Mesendoderm (in vitro differentiated cells): ENCODE results near the gene NT5DC3.

Source experiments
- DNase-seq: peaks from one replicate; pipeline ENCODE4 v3.0.0; 2013
- H2AK5ac ChIP-seq: 2 replicates; pipeline ENCODE4 v1.6.1; 2013; ENCODE audit warnings: low read length, inconsistent platforms
- H2BK120ac ChIP-seq: 2 replicates; pipeline ENCODE4 v1.6.1; 2013; ENCODE audit warnings: low read depth, mild to moderate bottlenecking, low read length, moderate library complexity, mixed read lengths
- H2BK15ac ChIP-seq: replicated peaks from 2 replicates; pipeline ENCODE4 v1.6.1; 2013; ENCODE audit warnings: low read depth, mild to moderate bottlenecking, moderate library complexity
- H2BK5ac ChIP-seq: 2 replicates; pipeline ENCODE4 v1.6.1; 2013; ENCODE audit warnings: low read length, inconsistent platforms
- H3K18ac ChIP-seq: 2 replicates; pipeline ENCODE4 v1.6.1; 2013; ENCODE audit warnings: mild to moderate bottlenecking, low read length, mixed read lengths
- H3K23ac ChIP-seq: one replicate; pipeline ENCODE4 v1.6.1; 2013; ENCODE audit warnings: low read length
- H3K27ac ChIP-seq: 2 replicates; pipeline ENCODE4 v1.5.1; 2013; ENCODE audit warnings: low read depth, mild to moderate bottlenecking, inconsistent platforms, low read length, moderate library complexity
- H3K27me3 ChIP-seq: 2 replicates; pipeline ENCODE4 v1.6.1; 2013; ENCODE audit warnings: low read length, control low read depth, mild to moderate bottlenecking, inconsistent platforms; ENCODE audit not compliant: insufficient read depth, poor library complexity
- H3K36me3 ChIP-seq: 2 replicates; pipeline ENCODE4 v1.6.1; 2013; ENCODE audit warnings: low read length, inconsistent platforms; ENCODE audit not compliant: control insufficient read depth, insufficient read depth
- H3K4ac ChIP-seq: one replicate; pipeline ENCODE4 v1.6.1; 2013; ENCODE audit warnings: low read depth, mild to moderate bottlenecking, low read length, moderate library complexity
- H3K4me1 ChIP-seq: 2 replicates; pipeline ENCODE4 v1.6.1; 2013; ENCODE audit warnings: low read depth, low read length, inconsistent platforms; ENCODE audit not compliant: control insufficient read depth
- H3K4me2 ChIP-seq: 2 replicates; pipeline ENCODE4 v1.6.1; 2013; ENCODE audit warnings: low read length
- H3K4me3 ChIP-seq: 2 replicates; pipeline ENCODE4 v1.5.1; 2013; ENCODE audit warnings: mild to moderate bottlenecking, low read length
- H3K56ac ChIP-seq: one replicate; pipeline ENCODE4 v1.6.1; 2013; ENCODE audit warnings: low read length
- H3K79me1 ChIP-seq: 2 replicates; pipeline ENCODE4 v1.6.1; 2013; ENCODE audit warnings: low read length, inconsistent platforms
- H3K79me2 ChIP-seq: 2 replicates; pipeline ENCODE4 v1.6.1; 2013; ENCODE audit warnings: mild to moderate bottlenecking, low read length; ENCODE audit not compliant: control insufficient read depth, insufficient read depth
- H3K9ac ChIP-seq: 2 replicates; pipeline ENCODE4 v1.6.1; 2013; ENCODE audit warnings: low read length, inconsistent platforms
- H4K5ac ChIP-seq: one replicate; pipeline ENCODE4 v1.6.1; 2013; ENCODE audit warnings: low read length
- H4K8ac ChIP-seq: one replicate; pipeline ENCODE4 v1.6.1; 2013; ENCODE audit warnings: low read depth, mild to moderate bottlenecking, control low read depth, low read length, moderate library complexity
- WGBS: extraction: QIAGEN DNeasy Blood & Tissue Kit; methylation state at CpG from one replicate; pipeline ENCODE4 v1.1.7; 2013; ENCODE audit warnings: low lambda C conversion rate, missing lambda C conversion rate; ENCODE audit not compliant: insufficient coverage; ENCODE audit errors: extremely low coverage; 5-methylcytosine and 5-hydroxymethylcytosine counted together

Gene NT5DC3

DNA sequence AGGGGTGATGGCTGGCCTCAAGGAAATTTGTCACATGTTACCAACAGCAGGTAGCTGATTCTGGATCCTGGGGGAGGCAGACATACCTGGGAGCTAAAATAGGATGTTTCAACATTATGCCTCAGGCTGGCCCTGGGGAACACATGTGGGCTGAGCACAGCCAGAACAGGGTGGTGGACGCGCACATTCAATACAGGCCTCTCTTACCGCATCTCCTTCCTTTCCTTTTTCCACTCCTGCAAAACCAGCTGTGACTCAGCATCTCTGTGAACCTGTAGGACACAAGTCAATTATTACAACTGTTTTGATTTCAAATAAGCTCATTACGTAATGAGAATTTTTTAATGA lies 61.0 kb downstream of the NT5DC3 start:
- no peak overlapping the region for H3K56ac ChIP-seq
- no peak overlapping the region for H3K18ac ChIP-seq
- H3K4ac ChIP-seq, result no peak overlapping the region
- no peak overlapping the region for H2BK15ac ChIP-seq
- no peaks in the 10 kb centered on the region for H3K79me2 ChIP-seq
- H3K27ac ChIP-seq, result no peak overlapping the region
- no CpG with 5 or more reads among the region's 4 CpGs for WGBS
- H3K9ac ChIP-seq, result no peak overlapping the region
- no peaks in the 10 kb centered on the region for H3K27me3 ChIP-seq
- no peak overlapping the region for H2BK120ac ChIP-seq
- no peak overlapping the region for H4K5ac ChIP-seq
- no peak overlapping the region for H2BK5ac ChIP-seq
- H3K23ac ChIP-seq, result no peak overlapping the region
- peaks cover 10% of the 10 kb centered on the region for H3K36me3 ChIP-seq
- no peak for DNase-seq
- no peak overlapping the region for H4K8ac ChIP-seq
- H3K4me1 ChIP-seq, result no peaks in the 10 kb centered on the region
- no peaks in the 10 kb centered on the region for H3K79me1 ChIP-seq
- no peak overlapping the region for H2AK5ac ChIP-seq
- H3K4me3 ChIP-seq, result no peak overlapping the region
- no peak overlapping the region for H3K4me2 ChIP-seq

DNA sequence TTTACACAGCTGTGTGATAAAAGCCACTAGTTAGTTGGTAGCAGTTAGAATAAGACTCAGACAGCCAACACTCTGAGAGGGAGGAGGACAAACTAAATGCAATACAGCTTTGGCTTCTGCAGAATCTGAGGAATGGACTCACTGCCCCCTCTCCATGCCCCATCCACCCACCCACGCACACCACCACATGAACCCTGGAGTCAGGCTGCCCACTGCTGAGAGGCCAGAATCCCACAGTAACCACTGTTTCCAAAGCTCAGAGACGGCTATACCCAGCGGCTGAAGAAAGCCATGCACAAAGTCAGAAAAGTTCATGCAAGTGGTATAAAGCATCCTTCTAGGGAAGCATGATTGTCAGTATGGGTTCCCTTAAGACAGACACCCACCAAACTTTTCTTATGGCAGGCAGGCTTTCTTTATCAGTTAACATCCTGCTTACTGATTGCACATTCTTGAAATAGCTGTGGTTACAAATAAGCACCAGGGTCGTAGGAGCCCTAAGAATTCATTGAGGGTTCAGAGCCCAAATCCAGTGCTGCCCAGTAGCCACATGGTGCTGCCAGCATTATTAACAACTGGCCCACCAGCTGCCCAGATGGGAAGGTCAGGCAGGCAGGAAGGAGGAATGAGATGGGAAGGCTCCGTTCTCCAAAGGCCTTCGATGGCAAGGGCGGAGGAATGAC lies 61.5 kb downstream of the NT5DC3 start:
- Histone ChIP-seq H2AK5ac (no peak overlapping the region), H2BK15ac (no peak overlapping the region), H3K23ac (no peak overlapping the region), H3K79me2 (no peaks in the 10 kb centered on the region), H2BK5ac (no peak overlapping the region), H3K18ac (no peak overlapping the region), H3K4me2 (no peak overlapping the region), H3K27ac (no peak overlapping the region), H4K5ac (no peak overlapping the region), H3K4ac (no peak overlapping the region), H3K79me1 (no peaks in the 10 kb centered on the region), H3K36me3 (peaks cover 10% of the 10 kb centered on the region), H3K4me3 (no peak overlapping the region), H3K9ac (no peak overlapping the region), H3K56ac (no peak overlapping the region), H4K8ac (no peak overlapping the region), H3K4me1 (no peaks in the 10 kb centered on the region), H2BK120ac (no peak overlapping the region), H3K27me3 (no peaks in the 10 kb centered on the region)
- no CpG with 5 or more reads among the region's 7 CpGs for WGBS
- DNase-seq, result peak; percentile 79

DNA sequence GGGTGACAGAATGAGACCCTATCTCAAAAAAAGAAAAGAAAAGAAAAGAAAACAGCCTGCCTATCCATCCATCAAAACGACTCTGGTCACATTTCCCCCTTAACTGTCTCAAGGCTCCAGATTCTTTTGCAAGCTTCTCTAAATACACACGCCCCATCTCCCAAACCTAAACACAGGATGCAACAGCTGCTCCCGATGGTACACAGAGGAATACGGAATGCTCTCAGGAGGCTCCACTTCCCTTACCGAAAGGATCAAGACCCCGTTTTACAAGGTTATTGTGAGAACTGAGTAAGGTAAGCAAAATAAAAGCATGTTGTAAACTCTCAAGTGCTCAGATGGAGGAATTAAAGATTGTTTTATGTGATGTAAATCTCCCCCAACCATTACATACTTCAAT lies 62.3 kb downstream of the NT5DC3 start:
- H3K18ac ChIP-seq, result no peak overlapping the region
- no peaks in the 10 kb centered on the region for H3K4me1 ChIP-seq
- H3K9ac ChIP-seq, result no peak overlapping the region
- peaks cover 6% of the 10 kb centered on the region for H3K36me3 ChIP-seq
- H2BK15ac ChIP-seq, result no peak overlapping the region
- no peaks in the 10 kb centered on the region for H3K79me2 ChIP-seq
- no peak overlapping the region for H3K56ac ChIP-seq
- no peak overlapping the region for H4K5ac ChIP-seq
- no peak overlapping the region for H3K4me2 ChIP-seq
- H3K27me3 ChIP-seq, result no peaks in the 10 kb centered on the region
- no peak overlapping the region for H4K8ac ChIP-seq
- H3K79me1 ChIP-seq, result no peaks in the 10 kb centered on the region
- no peak overlapping the region for H2AK5ac ChIP-seq
- no peak overlapping the region for H3K27ac ChIP-seq
- DNase-seq, result no peak
- no peak overlapping the region for H2BK5ac ChIP-seq
- H3K4ac ChIP-seq, result no peak overlapping the region
- no peak overlapping the region for H2BK120ac ChIP-seq
- no CpG with 5 or more reads among the region's 6 CpGs for WGBS
- H3K4me3 ChIP-seq, result no peak overlapping the region
- no peak overlapping the region for H3K23ac ChIP-seq

DNA sequence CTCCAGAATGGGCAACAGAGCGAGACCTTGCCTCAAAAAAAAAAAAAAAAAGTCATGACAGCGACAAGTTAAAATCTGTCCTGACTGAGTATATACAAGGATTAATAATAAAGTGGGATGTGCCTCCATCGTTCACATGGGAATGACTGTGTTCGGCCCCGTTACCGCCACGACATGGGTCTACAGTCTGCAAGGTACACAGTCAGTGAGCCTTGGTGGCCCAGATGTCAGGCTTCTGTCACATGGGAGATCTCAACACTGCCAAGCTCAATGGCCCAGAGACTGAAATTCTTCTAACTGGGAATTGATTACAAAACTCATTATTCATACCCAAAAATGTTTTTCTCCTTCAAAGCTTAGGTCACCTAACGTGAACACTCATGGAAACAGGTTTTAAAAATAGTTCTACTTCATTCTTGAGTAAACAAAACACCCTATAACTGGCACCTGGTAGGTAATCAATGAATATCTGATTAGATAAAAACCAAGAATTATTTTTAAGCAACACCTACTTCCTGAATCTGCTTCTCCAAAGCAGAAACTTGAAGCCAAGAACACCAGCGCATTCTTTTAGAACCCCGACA lies 66.0 kb downstream of the NT5DC3 start:
- Histone ChIP-seq H3K27ac (no peak overlapping the region), H3K56ac (no peak overlapping the region), H3K4me2 (no peak overlapping the region), H2AK5ac (no peak overlapping the region), H2BK5ac (no peak overlapping the region), H3K4ac (no peak overlapping the region), H4K5ac (no peak overlapping the region), H3K23ac (no peak overlapping the region), H3K18ac (no peak overlapping the region), H3K79me2 (no peaks in the 10 kb centered on the region), H3K79me1 (no peaks in the 10 kb centered on the region), H2BK15ac (no peak overlapping the region), H4K8ac (no peak overlapping the region), H3K9ac (no peak overlapping the region), H3K36me3 (peaks cover 6% of the 10 kb centered on the region), H3K27me3 (no peaks in the 10 kb centered on the region), H3K4me1 (no peaks in the 10 kb centered on the region), H2BK120ac (no peak overlapping the region), H3K4me3 (no peak overlapping the region)
- DNase-seq, result no peak
- no CpG with 5 or more reads among the region's 10 CpGs for WGBS

DNA sequence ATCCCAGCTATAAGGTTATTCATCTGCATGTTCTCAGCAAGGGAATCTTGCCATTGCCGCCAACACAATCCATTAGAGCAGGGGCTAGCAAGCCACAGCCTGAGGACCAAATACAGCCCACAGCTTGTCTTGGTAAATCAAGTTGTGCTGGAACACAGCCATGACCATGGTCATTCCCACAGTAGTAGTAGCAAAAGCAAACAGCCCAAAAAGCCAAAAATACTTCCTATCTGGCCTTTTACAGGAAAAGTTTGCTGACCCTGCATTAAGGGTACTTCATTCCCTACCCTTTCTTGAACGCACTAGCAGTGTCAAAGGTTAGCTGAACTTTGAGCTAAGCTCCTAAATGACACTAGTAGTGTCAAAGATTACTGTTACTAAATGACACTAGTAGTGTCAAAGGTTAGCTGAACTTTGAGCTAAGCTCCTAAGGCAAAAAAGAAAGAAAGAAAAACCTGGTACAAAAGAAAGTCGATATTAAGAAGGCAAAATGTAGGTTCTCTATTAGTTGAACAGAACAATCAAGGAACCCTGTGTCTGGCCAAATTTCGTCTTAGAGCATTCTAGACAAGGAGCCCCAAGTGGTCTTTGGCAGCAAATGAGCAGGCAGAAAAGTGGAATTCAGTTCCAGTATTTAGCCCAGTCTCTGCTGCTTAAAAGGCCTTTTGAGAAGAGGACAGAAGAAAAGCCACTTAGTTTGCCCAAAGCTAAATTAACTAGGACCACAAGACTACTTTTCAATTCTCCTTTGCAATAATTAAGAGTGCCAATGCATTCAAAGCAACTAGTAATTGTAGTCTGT lies 67.7 kb downstream of the NT5DC3 start:
- H2BK5ac ChIP-seq, result no peak overlapping the region
- H3K36me3 ChIP-seq, result peaks cover 6% of the 10 kb centered on the region
- no peak overlapping the region for H2AK5ac ChIP-seq
- peaks cover 5% of the 10 kb centered on the region for H3K4me1 ChIP-seq
- H4K8ac ChIP-seq, result no peak overlapping the region
- no peak overlapping the region for H2BK120ac ChIP-seq
- no peak overlapping the region for H3K56ac ChIP-seq
- H3K79me2 ChIP-seq, result no peaks in the 10 kb centered on the region
- no peaks in the 10 kb centered on the region for H3K27me3 ChIP-seq
- H3K27ac ChIP-seq, result no peak overlapping the region
- H3K23ac ChIP-seq, result no peak overlapping the region
- no peak overlapping the region for H3K9ac ChIP-seq
- H3K4me3 ChIP-seq, result no peak overlapping the region
- no peak overlapping the region for H4K5ac ChIP-seq
- H3K18ac ChIP-seq, result no peak overlapping the region
- DNase-seq, result no peak
- WGBS, result no CpG with 5 or more reads among the region's 4 CpGs
- H3K4me2 ChIP-seq, result no peak overlapping the region
- no peak overlapping the region for H2BK15ac ChIP-seq
- H3K4ac ChIP-seq, result no peak overlapping the region
- H3K79me1 ChIP-seq, result no peaks in the 10 kb centered on the region
